Right atrium auricular region (tissue), 2 donors: ENCODE results near the gene CLDN10. TPM values are rescaled to one million over a fixed set of nuclear protein-coding genes. Genes with fewer than 3 reads are reported as not detected.

Experiments
- DNase-seq: peaks from one replicate; pipeline ENCODE4 v3.0.0-alpha.2; 2019; ENCODE audit warnings: low spot score
- H3K27ac ChIP-seq, 2 donors: fragments of 200-600 bp; sonication (generic); 1 replicate in 1 of 2; 2 replicates in 1 of 2; pipeline ENCODE4 v1.5.1; 2016 to 2019
- H3K27me3 ChIP-seq, 2 donors: fragments of 200-600 bp; sonication (generic); one replicate each; pipeline versions ENCODE4 v1.5.1 to v1.6.0; 2017 to 2019
- H3K36me3 ChIP-seq: fragments of 200-600 bp; sonication (generic); one replicate; pipeline ENCODE4 v1.5.1; 2016
- H3K4me1 ChIP-seq, 2 donors: fragments of 200-600 bp; sonication (generic); one replicate each; pipeline versions ENCODE4 v1.5.1 to v1.6.0; 2017 to 2019
- H3K4me3 ChIP-seq, 2 donors: fragments of 200-600 bp; sonication (generic); 1 replicate in 1 of 2; 2 replicates in 1 of 2; pipeline ENCODE4 v1.5.1; 2017 to 2019; ENCODE audit warnings: mild to moderate bottlenecking in 1 of 2, moderate library complexity in 1 of 2
- H3K9me3 ChIP-seq, 2 donors: fragments of 200-600 bp; sonication (generic); one replicate each; pipeline ENCODE4 v1.5.1; 2019
- CTCF ChIP-seq, 2 donors: fragments of 200-600 bp; sonication (generic); IDR thresholded peaks; one replicate each; pipeline ENCODE4 v1.5.1; 2019; ENCODE audit warnings: antibody characterized with exemption in 2 of 2
- total RNA-seq, 2 donors: library from RNA; depleted of rRNA; stranded (reverse); fragments of >200 nt; gene quantifications; one replicate each; pipeline ENCODE4 v1.1.0, GENCODE V29; 2016

The CLDN10 gene
- total RNA-seq, 2 donors from 2014 or later, result 1.1 TPM; not detected in 1

GRCh38 chr13:95516021-95516420, 36.5 kb upstream of the CLDN10 start:
- Histone ChIP-seq H3K4me3 (no peak overlapping the region), H3K4me1 (no peaks in the 10 kb centered on the region), H3K27me3 (no peaks in the 10 kb centered on the region), H3K27ac (no peak overlapping the region), H3K36me3 (no peaks in the 10 kb centered on the region), H3K9me3 (no peaks in the 10 kb centered on the region)
- no peak for TF ChIP-seq CTCF (IDR thresholded peaks at IDR 0.05)
- no peak for DNase-seq

GRCh38 chr13:95516492-95516891, 36.0 kb upstream of the CLDN10 start:
- no peak for DNase-seq
- H3K36me3 ChIP-seq, result no peaks in the 10 kb centered on the region
- no peak overlapping the region for H3K27ac ChIP-seq
- no peak overlapping the region for H3K4me3 ChIP-seq
- no peaks in the 10 kb centered on the region for H3K27me3 ChIP-seq
- TF ChIP-seq CTCF (IDR thresholded peaks at IDR 0.05), result no peak
- no peaks in the 10 kb centered on the region for H3K9me3 ChIP-seq
- no peaks in the 10 kb centered on the region for H3K4me1 ChIP-seq

- no peak for TF ChIP-seq CTCF (IDR thresholded peaks at IDR 0.05)
- Histone ChIP-seq H3K4me1 (no peaks in the 10 kb centered on the region), H3K27me3 (no peaks in the 10 kb centered on the region), H3K27ac (no peak overlapping the region), H3K4me3 (no peak overlapping the region), H3K36me3 (no peaks in the 10 kb centered on the region), H3K9me3 (peaks cover 0 to 4% of the 10 kb centered on the region in 2 donors)
- no peak for DNase-seq
Observed at GRCh38 chr13:95523598-95523997, 28.9 kb upstream of the CLDN10 start.

GRCh38 chr13:95524264-95524901, 28.1 kb upstream of the CLDN10 start:
- Histone ChIP-seq H3K9me3 (peaks cover 0 to 4% of the 10 kb centered on the region in 2 donors), H3K4me3 (no peak overlapping the region), H3K27ac (no peak overlapping the region), H3K27me3 (no peaks in the 10 kb centered on the region), H3K4me1 (no peaks in the 10 kb centered on the region), H3K36me3 (no peaks in the 10 kb centered on the region)
- DNase-seq, result no peak
- TF ChIP-seq CTCF (IDR thresholded peaks at IDR 0.05), result no peak

GRCh38 chr13:95527955-95528354, 24.6 kb upstream of the CLDN10 start:
- Histone ChIP-seq H3K4me1 (no peaks in the 10 kb centered on the region), H3K4me3 (no peak overlapping the region), H3K36me3 (no peaks in the 10 kb centered on the region), H3K27me3 (no peaks in the 10 kb centered on the region), H3K9me3 (no peaks in the 10 kb centered on the region), H3K27ac (no peak overlapping the region)
- TF ChIP-seq CTCF (IDR thresholded peaks at IDR 0.05), result no peak
- no peak for DNase-seq

- Histone ChIP-seq H3K4me3 (no peak overlapping the region), H3K9me3 (no peaks in the 10 kb centered on the region), H3K27ac (no peak overlapping the region), H3K4me1 (no peaks in the 10 kb centered on the region), H3K27me3 (no peaks in the 10 kb centered on the region), H3K36me3 (no peaks in the 10 kb centered on the region)
- TF ChIP-seq CTCF (IDR thresholded peaks at IDR 0.05), result no peak
- DNase-seq, result no peak
Observed at GRCh38 chr13:95530178-95530577, 22.3 kb upstream of the CLDN10 start.
